HEK293 (cell line): ENCODE data around the gene MID2.

Experiments
- CTCF ChIA-PET: fragments of 350-600 bp; formaldehyde crosslinking; extraction: SDS; loops from one replicate; lab custom pipeline; 2021; ENCODE audit warnings: antibody characterized with exemption; lab: Yijun Ruan, JAX
- POLR2A ChIA-PET: fragments of 300-600 bp; formaldehyde crosslinking; extraction: SDS; loops from one replicate; lab custom pipeline; 2020; ENCODE audit warnings: antibody characterized with exemption, inconsistent platforms; lab: Yijun Ruan, JAX
- H3K27ac ChIP-seq: fragments of 200-500 bp; sonication (Bioruptor generic); 2 replicates; pipeline ENCODE4 v1.5.1; 2014; ENCODE audit warnings: low read depth, low read length, control low read depth, inconsistent platforms; ENCODE audit errors: extremely low read depth
- H3K36me3 ChIP-seq, 2 experiments: fragments of 200-500 bp in 1 of 2; sonication (Bioruptor generic) in 1 of 2; 1 replicate in 1 of 2; 2 replicates in 1 of 2; pipeline ENCODE4 v1.5.1; 2014 to 2017; ENCODE audit warnings: inconsistent platforms in 2 of 2, low read length in 2 of 2; ENCODE audit not compliant: control insufficient read depth in 2 of 2, insufficient read depth in 1 of 2
- H3K4me1 ChIP-seq: fragments of 200-500 bp; sonication (Bioruptor generic); 2 replicates; pipeline ENCODE4 v1.5.1; 2014; ENCODE audit warnings: mild to moderate bottlenecking, low read length, inconsistent platforms; ENCODE audit not compliant: control insufficient read depth, insufficient read depth
- H3K4me3 ChIP-seq: 2 replicates; pipeline ENCODE4 v1.5.1; 2011; ENCODE audit warnings: low read depth, mild to moderate bottlenecking, control low read depth, low read length, moderate library complexity
- H3K9me3 ChIP-seq: fragments of 200-500 bp; sonication (Bioruptor generic); 2 replicates; pipeline ENCODE4 v1.5.1; 2014; ENCODE audit warnings: low read depth, low read length, inconsistent platforms; ENCODE audit not compliant: control insufficient read depth, insufficient read depth
- BCL11A ChIP-seq: fragments of 450-650 bp; formaldehyde crosslinking; IDR thresholded peaks from 2 replicates; pipeline ENCODE4 v1.5.1; 2016; ENCODE audit warnings: low read depth, missing biosample characterization, missing genetic modification characterization
- HOXD13 ChIP-seq: sonication (generic); formaldehyde crosslinking; IDR thresholded peaks from 2 replicates; pipeline ENCODE4 v1.8.0; 2022; ENCODE audit warnings: missing genetic modification reagents, borderline replicate concordance
- KLF16 ChIP-seq: fragments of 450-650 bp; formaldehyde crosslinking; IDR thresholded peaks from 2 replicates; pipeline ENCODE4 v1.5.1; 2017; ENCODE audit warnings: missing biosample characterization, missing genetic modification characterization
- KLF8 ChIP-seq: fragments of 450-650 bp; formaldehyde crosslinking; IDR thresholded peaks from 2 replicates; pipeline ENCODE4 v1.5.1; 2016; ENCODE audit warnings: missing biosample characterization, missing genetic modification characterization
- PRDM1 ChIP-seq: fragments of 450-650 bp; formaldehyde crosslinking; IDR thresholded peaks from 2 replicates; pipeline ENCODE4; 2016; ENCODE audit warnings: missing biosample characterization, missing genetic modification characterization
- WT1 ChIP-seq: fragments of 450-650 bp; formaldehyde crosslinking; IDR thresholded peaks from 2 replicates; pipeline ENCODE4 v1.5.1; 2016; ENCODE audit warnings: missing biosample characterization, missing genetic modification characterization
- ZBTB17 ChIP-seq: fragments of 450-650 bp; formaldehyde crosslinking; IDR thresholded peaks from 2 replicates; pipeline ENCODE4 v1.5.1; 2016; ENCODE audit warnings: missing biosample characterization, missing genetic modification characterization
- ZBTB20 ChIP-seq: fragments of 450-650 bp; formaldehyde crosslinking; IDR thresholded peaks from 2 replicates; pipeline ENCODE4 v1.5.1; 2016; ENCODE audit warnings: missing biosample characterization, missing genetic modification characterization
- ZBTB21 ChIP-seq: fragments of 450-650 bp; formaldehyde crosslinking; IDR thresholded peaks from 2 replicates; pipeline ENCODE4 v1.5.1; 2017; ENCODE audit warnings: missing biosample characterization, missing genetic modification characterization
- ZBTB48 ChIP-seq: fragments of 450-650 bp; formaldehyde crosslinking; IDR thresholded peaks from 2 replicates; pipeline ENCODE4 v1.5.1; 2016; ENCODE audit warnings: missing biosample characterization, missing genetic modification characterization
- ZFP69B ChIP-seq: fragments of 450-650 bp; formaldehyde crosslinking; IDR thresholded peaks from 2 replicates; pipeline ENCODE4 v1.5.1; 2016; ENCODE audit warnings: missing biosample characterization, missing genetic modification characterization
- ZNF132 ChIP-seq: fragments of 450-650 bp; formaldehyde crosslinking; IDR thresholded peaks from 2 replicates; pipeline ENCODE4 v1.5.1; 2017; ENCODE audit warnings: missing biosample characterization, missing genetic modification characterization, borderline replicate concordance
- ZNF140 ChIP-seq: fragments of 450-650 bp; formaldehyde crosslinking; IDR thresholded peaks from 2 replicates; pipeline ENCODE4 v1.5.1; 2016; ENCODE audit warnings: missing biosample characterization, missing genetic modification characterization
- ZNF174 ChIP-seq: fragments of 450-650 bp; formaldehyde crosslinking; IDR thresholded peaks from 2 replicates; pipeline ENCODE4 v1.5.0; 2017; ENCODE audit warnings: missing biosample characterization, mild to moderate bottlenecking, missing genetic modification characterization
- ZNF292 ChIP-seq: fragments of 450-650 bp; formaldehyde crosslinking; IDR thresholded peaks from 2 replicates; pipeline ENCODE4 v1.5.1; 2016; ENCODE audit warnings: low read depth, missing biosample characterization, missing genetic modification characterization, borderline replicate concordance
- ZNF335 ChIP-seq: fragments of 450-650 bp; formaldehyde crosslinking; conservative IDR thresholded peaks from 2 replicates; pipeline ENCODE4 v1.5.1; 2016; ENCODE audit warnings: missing biosample characterization, missing genetic modification characterization
- ZNF529 ChIP-seq: fragments of 450-650 bp; formaldehyde crosslinking; IDR thresholded peaks from 2 replicates; pipeline ENCODE4 v1.5.1; 2017; ENCODE audit warnings: missing genetic modification characterization, missing biosample characterization; ENCODE audit not compliant: insufficient replicate concordance
- ZNF544 ChIP-seq: fragments of 450-650 bp; formaldehyde crosslinking; IDR thresholded peaks from 2 replicates; pipeline ENCODE4 v1.5.0; 2017; ENCODE audit warnings: missing biosample characterization, missing genetic modification characterization
- ZNF560 ChIP-seq: fragments of 450-650 bp; formaldehyde crosslinking; IDR thresholded peaks from 2 replicates; pipeline ENCODE4 v1.5.1; 2017; ENCODE audit warnings: missing biosample characterization, missing genetic modification characterization, borderline replicate concordance
- ZNF561 ChIP-seq: fragments of 450-650 bp; IDR thresholded peaks from 2 replicates; pipeline ENCODE4 v1.5.1; 2018; ENCODE audit warnings: missing biosample characterization, missing genetic modification characterization, borderline replicate concordance
- TF ChIP-seq, protein P1 (sequence below): fragments of 450-650 bp; formaldehyde crosslinking; IDR thresholded peaks from 2 replicates; pipeline ENCODE4 v1.5.1; 2016; ENCODE audit warnings: missing biosample characterization, missing genetic modification characterization
- TF ChIP-seq, protein P2 (sequence below): sonication (generic); formaldehyde crosslinking; IDR thresholded peaks from 2 replicates; pipeline ENCODE4 v1.8.1; 2022; ENCODE audit warnings: mild to moderate bottlenecking, moderate library complexity, missing genetic modification reagents
- TF ChIP-seq, protein P3 (sequence below): fragments of 450-650 bp; formaldehyde crosslinking; IDR thresholded peaks from 2 replicates; pipeline ENCODE4 v1.5.1; 2017; ENCODE audit warnings: missing biosample characterization, missing genetic modification characterization
- TF ChIP-seq, protein P4 (sequence below): fragments of 450-650 bp; formaldehyde crosslinking; IDR thresholded peaks from 2 replicates; pipeline ENCODE4 v1.5.1; 2016; ENCODE audit warnings: missing biosample characterization, missing genetic modification characterization

MID2 gene

DNA sequence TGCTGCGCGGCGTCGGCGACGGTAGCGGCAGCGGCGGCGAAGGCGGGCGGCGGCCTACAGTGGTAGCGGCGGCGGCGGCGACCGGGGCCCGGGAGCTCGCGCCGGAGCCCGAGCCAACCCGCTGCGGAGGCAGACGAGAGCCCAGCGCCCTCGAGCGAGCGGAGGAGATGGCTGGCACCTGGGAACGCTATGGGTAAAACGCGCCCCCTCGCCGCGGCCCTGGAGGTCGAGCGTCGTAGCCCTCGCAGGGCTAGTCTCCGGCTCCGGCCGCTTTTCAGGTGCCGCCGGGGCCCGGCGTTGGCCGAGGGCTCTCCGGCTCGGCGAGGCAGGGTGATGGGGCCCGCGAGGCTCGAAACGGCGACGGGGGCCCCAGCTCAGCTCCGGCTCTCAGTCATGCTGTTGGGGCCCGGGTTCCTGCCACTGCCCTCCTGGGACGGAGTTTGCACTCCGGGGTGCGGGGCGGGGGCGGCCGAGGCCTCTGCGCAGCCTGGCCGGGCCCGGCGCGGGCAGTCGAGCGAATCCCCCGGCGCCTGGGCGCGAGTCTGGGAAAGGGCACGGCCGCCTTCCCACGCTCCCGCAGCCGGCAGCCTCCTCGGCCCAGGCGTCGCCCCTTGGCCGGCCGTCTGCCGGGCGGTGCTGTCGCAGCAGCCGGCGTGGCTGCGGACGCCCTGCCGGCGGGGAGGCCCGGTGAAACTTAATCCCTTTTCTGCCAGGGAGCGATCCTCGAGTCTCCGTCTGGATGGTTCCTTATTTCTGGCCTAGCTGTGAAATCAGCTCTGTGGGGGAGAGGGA lies 768 bp downstream of the MID2 start (continued):
- TF ChIP-seq, protein P1, sequence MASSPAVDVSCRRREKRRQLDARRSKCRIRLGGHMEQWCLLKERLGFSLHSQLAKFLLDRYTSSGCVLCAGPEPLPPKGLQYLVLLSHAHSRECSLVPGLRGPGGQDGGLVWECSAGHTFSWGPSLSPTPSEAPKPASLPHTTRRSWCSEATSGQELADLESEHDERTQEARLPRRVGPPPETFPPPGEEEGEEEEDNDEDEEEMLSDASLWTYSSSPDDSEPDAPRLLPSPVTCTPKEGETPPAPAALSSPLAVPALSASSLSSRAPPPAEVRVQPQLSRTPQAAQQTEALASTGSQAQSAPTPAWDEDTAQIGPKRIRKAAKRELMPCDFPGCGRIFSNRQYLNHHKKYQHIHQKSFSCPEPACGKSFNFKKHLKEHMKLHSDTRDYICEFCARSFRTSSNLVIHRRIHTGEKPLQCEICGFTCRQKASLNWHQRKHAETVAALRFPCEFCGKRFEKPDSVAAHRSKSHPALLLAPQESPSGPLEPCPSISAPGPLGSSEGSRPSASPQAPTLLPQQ: 0 out of 2 replicates have a peak, but pooled peaks have one; percentile 40
- TF ChIP-seq ZNF560 (tag by site-specific recombination): no peak
- TF ChIP-seq, protein P2, sequence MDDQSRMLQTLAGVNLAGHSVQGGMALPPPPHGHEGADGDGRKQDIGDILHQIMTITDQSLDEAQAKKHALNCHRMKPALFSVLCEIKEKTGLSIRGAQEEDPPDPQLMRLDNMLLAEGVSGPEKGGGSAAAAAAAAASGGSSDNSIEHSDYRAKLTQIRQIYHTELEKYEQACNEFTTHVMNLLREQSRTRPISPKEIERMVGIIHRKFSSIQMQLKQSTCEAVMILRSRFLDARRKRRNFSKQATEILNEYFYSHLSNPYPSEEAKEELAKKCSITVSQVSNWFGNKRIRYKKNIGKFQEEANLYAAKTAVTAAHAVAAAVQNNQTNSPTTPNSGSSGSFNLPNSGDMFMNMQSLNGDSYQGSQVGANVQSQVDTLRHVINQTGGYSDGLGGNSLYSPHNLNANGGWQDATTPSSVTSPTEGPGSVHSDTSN (CRISPR knock-in tag): peak; percentile 80
- peak; percentile 10; the same call in 1 of the 2 replicates for TF ChIP-seq KLF8 (tag by site-specific recombination)
- no peak for TF ChIP-seq ZNF544
- no peak for TF ChIP-seq ZNF292 (tag by site-specific recombination)
- no peak for TF ChIP-seq KLF16

DNA sequence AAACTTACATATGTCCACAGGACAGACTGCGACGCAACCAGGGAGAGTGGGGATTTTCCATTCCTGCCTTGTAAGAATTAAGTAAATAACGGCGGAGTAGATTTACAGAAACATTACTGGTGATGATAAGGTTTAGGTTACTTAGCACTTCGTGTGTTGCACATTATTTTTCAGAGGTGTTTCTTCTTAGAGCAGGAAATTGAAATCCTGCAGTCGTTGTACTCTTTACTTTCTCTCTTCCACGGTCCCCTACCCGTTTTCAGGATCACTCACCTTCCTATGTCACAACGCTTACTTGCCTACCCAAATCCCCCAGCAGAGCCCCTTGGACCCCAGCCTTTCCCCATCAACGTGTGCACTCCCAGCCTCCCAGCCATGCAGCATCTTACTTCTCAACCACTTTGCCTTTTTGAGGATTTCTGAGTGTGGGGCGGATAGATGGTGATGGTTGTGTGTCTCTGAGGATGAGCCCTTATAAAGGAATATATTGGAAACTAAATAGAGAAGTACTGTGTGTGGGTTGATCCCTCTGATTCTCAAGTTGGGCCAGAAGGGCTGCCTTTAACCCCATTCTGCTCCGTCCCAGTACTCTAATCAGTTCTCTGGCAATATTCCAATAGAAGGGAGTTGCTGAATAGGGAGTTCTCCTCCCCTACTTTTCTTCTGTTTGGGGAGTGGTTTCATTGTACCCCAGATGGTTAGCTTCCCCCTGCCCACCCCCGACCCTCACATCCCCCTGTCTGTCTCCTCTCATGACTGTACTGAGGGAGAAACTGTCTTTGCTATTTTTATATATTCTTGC lies 1.6 kb downstream of the MID2 start:
- TF ChIP-seq ZBTB17: peak; percentile 10; the same call in 1 of the 2 replicates
- no peak for TF ChIP-seq ZNF529 (tag by site-specific recombination)
- TF ChIP-seq BCL11A (tag by site-specific recombination): no peak
- TF ChIP-seq ZFP69B (tag by site-specific recombination): no peak
- TF ChIP-seq ZNF140: peak; percentile 43; the same call in 1 of the 2 replicates
- peak; percentile 77 for TF ChIP-seq PRDM1 (tag by site-specific recombination)
- TF ChIP-seq ZNF561: no peak
- TF ChIP-seq WT1: peak; percentile 91
- TF ChIP-seq, protein P3, sequence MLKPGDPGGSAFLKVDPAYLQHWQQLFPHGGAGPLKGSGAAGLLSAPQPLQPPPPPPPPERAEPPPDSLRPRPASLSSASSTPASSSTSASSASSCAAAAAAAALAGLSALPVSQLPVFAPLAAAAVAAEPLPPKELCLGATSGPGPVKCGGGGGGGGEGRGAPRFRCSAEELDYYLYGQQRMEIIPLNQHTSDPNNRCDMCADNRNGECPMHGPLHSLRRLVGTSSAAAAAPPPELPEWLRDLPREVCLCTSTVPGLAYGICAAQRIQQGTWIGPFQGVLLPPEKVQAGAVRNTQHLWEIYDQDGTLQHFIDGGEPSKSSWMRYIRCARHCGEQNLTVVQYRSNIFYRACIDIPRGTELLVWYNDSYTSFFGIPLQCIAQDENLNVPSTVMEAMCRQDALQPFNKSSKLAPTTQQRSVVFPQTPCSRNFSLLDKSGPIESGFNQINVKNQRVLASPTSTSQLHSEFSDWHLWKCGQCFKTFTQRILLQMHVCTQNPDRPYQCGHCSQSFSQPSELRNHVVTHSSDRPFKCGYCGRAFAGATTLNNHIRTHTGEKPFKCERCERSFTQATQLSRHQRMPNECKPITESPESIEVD (tag by site-specific recombination): peak; percentile 54
- peak; percentile 16; the same call in 1 of the 2 replicates for TF ChIP-seq ZBTB20 (tag by site-specific recombination)
- TF ChIP-seq, protein P4, sequence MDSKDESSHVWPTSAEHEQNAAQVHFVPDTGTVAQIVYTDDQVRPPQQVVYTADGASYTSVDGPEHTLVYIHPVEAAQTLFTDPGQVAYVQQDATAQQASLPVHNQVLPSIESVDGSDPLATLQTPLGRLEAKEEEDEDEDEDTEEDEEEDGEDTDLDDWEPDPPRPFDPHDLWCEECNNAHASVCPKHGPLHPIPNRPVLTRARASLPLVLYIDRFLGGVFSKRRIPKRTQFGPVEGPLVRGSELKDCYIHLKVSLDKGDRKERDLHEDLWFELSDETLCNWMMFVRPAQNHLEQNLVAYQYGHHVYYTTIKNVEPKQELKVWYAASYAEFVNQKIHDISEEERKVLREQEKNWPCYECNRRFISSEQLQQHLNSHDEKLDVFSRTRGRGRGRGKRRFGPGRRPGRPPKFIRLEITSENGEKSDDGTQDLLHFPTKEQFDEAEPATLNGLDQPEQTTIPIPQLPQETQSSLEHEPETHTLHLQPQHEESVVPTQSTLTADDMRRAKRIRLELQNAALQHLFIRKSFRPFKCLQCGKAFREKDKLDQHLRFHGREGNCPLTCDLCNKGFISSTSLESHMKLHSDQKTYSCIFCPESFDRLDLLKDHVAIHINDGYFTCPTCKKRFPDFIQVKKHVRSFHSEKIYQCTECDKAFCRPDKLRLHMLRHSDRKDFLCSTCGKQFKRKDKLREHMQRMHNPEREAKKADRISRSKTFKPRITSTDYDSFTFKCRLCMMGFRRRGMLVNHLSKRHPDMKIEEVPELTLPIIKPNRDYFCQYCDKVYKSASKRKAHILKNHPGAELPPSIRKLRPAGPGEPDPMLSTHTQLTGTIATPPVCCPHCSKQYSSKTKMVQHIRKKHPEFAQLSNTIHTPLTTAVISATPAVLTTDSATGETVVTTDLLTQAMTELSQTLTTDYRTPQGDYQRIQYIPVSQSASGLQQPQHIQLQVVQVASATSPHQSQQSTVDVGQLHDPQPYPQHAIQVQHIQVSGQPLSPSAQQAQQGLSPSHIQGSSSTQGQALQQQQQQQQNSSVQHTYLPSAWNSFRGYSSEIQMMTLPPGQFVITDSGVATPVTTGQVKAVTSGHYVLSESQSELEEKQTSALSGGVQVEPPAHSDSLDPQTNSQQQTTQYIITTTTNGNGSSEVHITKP: peak; percentile 96
- peak; percentile 99 for TF ChIP-seq ZBTB48 (tag by site-specific recombination)
- TF ChIP-seq ZNF132 (tag by site-specific recombination): no peak
- no peak for TF ChIP-seq HOXD13 (CRISPR knock-in tag)
- 0 out of 2 replicates have a peak, but pooled peaks have one; percentile 24 for TF ChIP-seq ZBTB21 (tag by site-specific recombination)
- peak; percentile 9; the same call in 1 of the 2 replicates for TF ChIP-seq ZNF335 (tag by site-specific recombination)
- TF ChIP-seq ZNF174: no peak
- TF ChIP-seq, all 188 proteins: peak for 10
- no peaks in the 10 kb centered on the region for H3K4me1 ChIP-seq
- peak overlapping the region; percentile 90 for H3K27ac ChIP-seq
- peak overlapping the region; percentile 54 for H3K4me3 ChIP-seq
- ChIA-PET POLR2A (interaction anchor here (0.6 to 0.7 kb wide), 3 partner anchors 57 to 1217 kb away, joined by 3 to 6 read pairs (median 6); no protein-coding TSS in a partner anchor), CTCF (interaction anchor here (1.1 kb wide), 1 partner anchor 22 kb away, joined by 3 read pairs; no protein-coding TSS in a partner anchor)
- no peaks in the 10 kb centered on the region for H3K9me3 ChIP-seq
- H3K36me3 ChIP-seq: no peaks in the 10 kb centered on the region
